Loucy (cell line): ENCODE results near the gene ZNF792.
"Not testable (repeated sequence)": the region's sequence is repeated elsewhere in the genome, so short reads cannot be mapped to it uniquely, and the experiment has no call there.

Source experiments
- H2AFZ ChIP-seq: fragments of 200-600 bp; sonication (generic); 2 replicates; pipeline ENCODE4 v1.6.0; 2016; ENCODE audit warnings: antibody characterized with exemption, mild to moderate bottlenecking, low read length, moderate library complexity
- H3F3A ChIP-seq: fragments of 200-600 bp; 2 replicates; pipeline ENCODE4 v1.6.0; 2016; ENCODE audit warnings: antibody characterized with exemption, low read depth, mild to moderate bottlenecking
- H3K27me3 ChIP-seq: fragments of 200-600 bp; sonication (generic); 2 replicates; pipeline ENCODE4 v1.6.1; 2014; ENCODE audit warnings: low read length, mild to moderate bottlenecking; ENCODE audit not compliant: insufficient read depth, poor library complexity, severe bottlenecking
- H3K36me3 ChIP-seq: fragments of 200-600 bp; sonication (generic); 2 replicates; pipeline ENCODE4 v1.6.1; 2016; ENCODE audit warnings: low read length; ENCODE audit not compliant: insufficient read depth
- H3K4me1 ChIP-seq: fragments of 200-600 bp; sonication (generic); 2 replicates; pipeline ENCODE4 v1.5.1; 2014; ENCODE audit warnings: low read length, mild to moderate bottlenecking; ENCODE audit not compliant: insufficient read depth, poor library complexity, severe bottlenecking
- H3K4me2 ChIP-seq: fragments of 200-600 bp; sonication (generic); 2 replicates; pipeline ENCODE4 v1.6.0; 2014; ENCODE audit warnings: antibody characterized with exemption, low read length, low read depth, mild to moderate bottlenecking; ENCODE audit not compliant: poor library complexity, severe bottlenecking
- H3K4me3 ChIP-seq: fragments of 200-600 bp; sonication (generic); 2 replicates; pipeline ENCODE4 v1.5.1; 2014; ENCODE audit warnings: low read length, mild to moderate bottlenecking, mixed read lengths; ENCODE audit not compliant: poor library complexity, severe bottlenecking
- H3K79me2 ChIP-seq: fragments of 200-600 bp; sonication (generic); 2 replicates; pipeline ENCODE4 v1.6.1; 2014; ENCODE audit warnings: low read length; ENCODE audit not compliant: insufficient read depth
- H3K9ac ChIP-seq: fragments of 200-600 bp; sonication (generic); 2 replicates; pipeline ENCODE4 v1.6.0; 2014; ENCODE audit warnings: mild to moderate bottlenecking, low read depth, low read length, moderate library complexity; ENCODE audit not compliant: poor library complexity, severe bottlenecking
- H3K9me2 ChIP-seq: fragments of 200-600 bp; sonication (generic); replicated peaks from 2 replicates; pipeline ENCODE4 v1.6.1; 2016; ENCODE audit warnings: low read depth, low read length, mixed read lengths
- H3K9me3 ChIP-seq: fragments of 200-600 bp; sonication (generic); 2 replicates; pipeline ENCODE4 v1.6.1; 2014; ENCODE audit warnings: mild to moderate bottlenecking, antibody characterized with exemption, low read length, low read depth; ENCODE audit not compliant: insufficient read depth
- H4K20me1 ChIP-seq: fragments of 200-600 bp; sonication (generic); 2 replicates; pipeline ENCODE4 v1.6.0; 2014; ENCODE audit warnings: antibody characterized with exemption, low read length, mild to moderate bottlenecking; ENCODE audit not compliant: insufficient read depth, poor library complexity, severe bottlenecking
- CTCF ChIP-seq: fragments of 200-600 bp; sonication (generic); conservative IDR thresholded peaks from 2 replicates; pipeline ENCODE4 v1.5.1; 2014; ENCODE audit warnings: mild to moderate bottlenecking, antibody characterized with exemption, low read length
- EZH2phosphoT487 ChIP-seq: fragments of 200-600 bp; IDR thresholded peaks from 2 replicates; pipeline ENCODE4 v1.6.1; 2018; ENCODE audit warnings: antibody characterized with exemption, mild to moderate bottlenecking, moderate library complexity, borderline replicate concordance

Gene ZNF792

GRCh38 chr19:34998777-34999497 lies 34.9 kb upstream of the ZNF792 start:
- Histone ChIP-seq H3K4me2 (peak overlapping the region; percentile 75), H3K79me2 (peaks cover 46% of the 10 kb centered on the region), H2AFZ (no peak overlapping the region), H3K9ac (peak overlapping the region; percentile 82), H3F3A (0 out of 2 replicates have a peak, but pooled peaks cover 6% of the 10 kb centered on the region), H3K4me1 (peaks cover 41% of the 10 kb centered on the region), H3K4me3 (peak overlapping the region; percentile 79), H3K27me3 (no peaks in the 10 kb centered on the region), H3K9me2 (no peaks in the 10 kb centered on the region), H3K9me3 (no peaks in the 10 kb centered on the region), H4K20me1 (peaks cover 33% of the 10 kb centered on the region), H3K36me3 (no peaks in the 10 kb centered on the region; the same call in 1 of the 2 replicates)
- TF ChIP-seq EZH2phosphoT487 (no peak), CTCF (no peak)

- not testable (repeated sequence) for H3K27me3 ChIP-seq, H3K4me2 ChIP-seq, H3K9ac ChIP-seq
Measured at GRCh38 chr19:34998224-34998623, 34.2 kb upstream of the ZNF792 start.

GRCh38 chr19:34997071-34997617 lies 33.1 kb upstream of the ZNF792 start:
- no peaks in the 10 kb centered on the region for H3K36me3 ChIP-seq
- H3K27me3 ChIP-seq: no peaks in the 10 kb centered on the region
- peaks cover 16% of the 10 kb centered on the region for H4K20me1 ChIP-seq
- no peaks in the 10 kb centered on the region for H3K9me2 ChIP-seq
- peak overlapping the region; percentile 17 for H3K9ac ChIP-seq
- TF ChIP-seq EZH2phosphoT487: no peak
- TF ChIP-seq CTCF: no peak
- H3K4me1 ChIP-seq: peaks cover 26% of the 10 kb centered on the region
- H3K4me2 ChIP-seq: peak overlapping the region; percentile 30
- H3K9me3 ChIP-seq: no peaks in the 10 kb centered on the region
- H3F3A ChIP-seq: 0 out of 2 replicates have a peak, but pooled peaks cover 6% of the 10 kb centered on the region
- peaks cover 28% of the 10 kb centered on the region for H3K79me2 ChIP-seq
- peak overlapping the region; percentile 11 for H3K4me3 ChIP-seq
- peak overlapping the region; percentile 84 for H2AFZ ChIP-seq

More at GRCh38 chr19:34998224-34998623, 34.2 kb upstream of the ZNF792 start:
- Histone ChIP-seq H4K20me1 (peaks cover 26% of the 10 kb centered on the region), H3K79me2 (peaks cover 38% of the 10 kb centered on the region), H3K4me1 (peaks cover 34% of the 10 kb centered on the region)
- not testable (repeated sequence) for H3K9me2 ChIP-seq, H2AFZ ChIP-seq, H3K4me3 ChIP-seq, H3F3A ChIP-seq, H3K9me3 ChIP-seq, H3K36me3 ChIP-seq
